OCI-LY7 (cell line): ENCODE measurements around the gene SWAP70. TPM values are rescaled to one million over a fixed set of nuclear protein-coding genes. Genes with fewer than 3 reads are reported as not detected.

ENCODE experiments used
- BruUV-seq: library from RNA; stranded (reverse); fragments of 400-500 nt; replicated peaks from 2 replicates; lab custom pipeline; 2021; lab: Mats Ljungman, UMichigan
- CTCF ChIA-PET: fragments of 300-600 bp; sonication (Branson Sonifier 250); formaldehyde crosslinking; loops from one replicate; lab custom pipeline; 2022; ENCODE audit warnings: antibody characterized with exemption; ENCODE audit not compliant: unreplicated experiment; lab: Charles Lee
- POLR2A ChIA-PET: fragments of 300-600 bp; sonication (Branson Sonifier 250); formaldehyde crosslinking; loops from one replicate; lab custom pipeline; 2022; ENCODE audit warnings: antibody characterized with exemption; lab: Charles Lee
- DNase-seq: peaks from one replicate; pipeline ENCODE4 v3.0.0-alpha.2; 2015; ENCODE audit warnings: low spot score
- H2AFZ ChIP-seq: fragments of 200-600 bp; sonication (generic), shearing (Covaris generic); 2 replicates; pipeline ENCODE4 v1.6.1; 2014; ENCODE audit warnings: mild to moderate bottlenecking, antibody characterized with exemption, low read length, moderate library complexity
- H3K27ac ChIP-seq: fragments of 200-600 bp; sonication (generic); 2 replicates; pipeline ENCODE4 v1.5.1; 2014; ENCODE audit warnings: mixed run types, low read depth, mild to moderate bottlenecking, moderate library complexity, low read length, inconsistent platforms; ENCODE audit not compliant: poor library complexity, severe bottlenecking
- H3K36me3 ChIP-seq: fragments of 200-600 bp; sonication (generic); 2 replicates; pipeline ENCODE4 v1.6.1; 2014; ENCODE audit warnings: mild to moderate bottlenecking, antibody characterized with exemption, low read length, moderate library complexity, mixed read lengths; ENCODE audit not compliant: insufficient read depth
- H3K4me1 ChIP-seq: fragments of 200-600 bp; sonication (generic); 2 replicates; pipeline ENCODE4 v1.5.1; 2014; ENCODE audit warnings: mild to moderate bottlenecking, low read length; ENCODE audit not compliant: insufficient read depth, poor library complexity, severe bottlenecking
- H3K4me2 ChIP-seq: fragments of 200-600 bp; sonication (generic); 2 replicates; pipeline ENCODE4 v1.6.1; 2014; ENCODE audit warnings: mild to moderate bottlenecking, low read length
- H3K4me3 ChIP-seq: fragments of 200-600 bp; sonication (generic); 2 replicates; pipeline ENCODE4 v1.5.1; 2014; ENCODE audit warnings: mild to moderate bottlenecking, low read depth, low read length; ENCODE audit not compliant: poor library complexity, severe bottlenecking
- H3K79me2 ChIP-seq: fragments of 200-600 bp; sonication (generic); 2 replicates; pipeline ENCODE4 v1.6.1; 2016; ENCODE audit warnings: low read depth, mild to moderate bottlenecking, low read length, moderate library complexity, mixed read lengths; ENCODE audit not compliant: insufficient read depth
- H3K9me2 ChIP-seq: fragments of 200-600 bp; sonication (generic); 2 replicates; pipeline ENCODE4 v1.6.1; 2016; ENCODE audit warnings: mild to moderate bottlenecking, low read length, mixed read lengths; ENCODE audit not compliant: insufficient read depth
- H3K9me3 ChIP-seq: fragments of 200-600 bp; sonication (generic); 2 replicates; pipeline ENCODE4 v1.6.1; 2014; ENCODE audit warnings: mild to moderate bottlenecking, mixed run types, low read length, mixed read lengths
- H4K20me1 ChIP-seq: fragments of 200-600 bp; sonication (generic); 2 replicates; pipeline ENCODE4 v1.6.1; 2014; ENCODE audit warnings: mild to moderate bottlenecking, antibody characterized with exemption, low read length, moderate library complexity, mixed read lengths; ENCODE audit not compliant: insufficient read depth
- EZH2phosphoT487 ChIP-seq: fragments of 200-600 bp; sonication (generic); IDR thresholded peaks from 2 replicates; pipeline ENCODE4 v1.6.1; 2018; ENCODE audit warnings: low read depth, borderline replicate concordance, mild to moderate bottlenecking, mixed run types, antibody characterized with exemption, low read length, moderate library complexity, mixed read lengths
- intact Hi-C: fragments of 100-400 bp; cut with micrococcal nuclease; formaldehyde crosslinking; loops from one replicate; pipeline ENCODE4 v1.10.0; 2022; ENCODE audit not compliant: unreplicated experiment
- total RNA-seq, 2 experiments: library from RNA; depleted of rRNA in 1 of 2; stranded (reverse); fragments of >200 nt in 1 of 2; shearing (Covaris generic) in 1 of 2; gene quantifications; 2 replicates each; pipeline ENCODE4 v1.2.3, GENCODE V29; 2014 to 2022
- TF ChIP-seq, protein P1 (sequence below): fragments of 200-600 bp; sonication (generic); conservative IDR thresholded peaks from 2 replicates; pipeline ENCODE4 v1.5.1; 2014; ENCODE audit warnings: mild to moderate bottlenecking, antibody characterized with exemption, low read length, moderate library complexity, mixed read lengths

The SWAP70 gene
- total RNA-seq, 2 experiments from 2014 or later, result 37.5 to 110 TPM

DNA sequence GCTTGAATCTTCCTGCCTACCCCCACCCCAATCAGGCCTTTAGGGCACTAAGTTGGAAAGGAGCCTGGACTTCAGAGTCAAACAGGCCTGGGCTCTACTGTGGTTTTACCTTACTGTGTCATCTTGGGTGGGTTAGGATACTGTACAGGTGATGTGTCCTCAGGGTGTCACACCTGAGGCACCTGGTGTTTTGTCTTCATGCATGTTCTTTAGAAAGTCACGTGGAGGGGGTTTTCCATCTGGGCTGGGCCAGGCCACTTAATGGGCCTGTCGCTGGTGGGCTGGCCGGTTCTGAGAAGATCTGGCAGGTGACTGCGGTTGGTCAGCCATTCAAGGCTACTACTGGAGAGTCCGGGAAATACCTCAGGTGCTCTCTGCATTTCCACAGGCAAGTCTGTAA, 92.6 kb downstream of the SWAP70 start:
- TF ChIP-seq, protein P1, sequence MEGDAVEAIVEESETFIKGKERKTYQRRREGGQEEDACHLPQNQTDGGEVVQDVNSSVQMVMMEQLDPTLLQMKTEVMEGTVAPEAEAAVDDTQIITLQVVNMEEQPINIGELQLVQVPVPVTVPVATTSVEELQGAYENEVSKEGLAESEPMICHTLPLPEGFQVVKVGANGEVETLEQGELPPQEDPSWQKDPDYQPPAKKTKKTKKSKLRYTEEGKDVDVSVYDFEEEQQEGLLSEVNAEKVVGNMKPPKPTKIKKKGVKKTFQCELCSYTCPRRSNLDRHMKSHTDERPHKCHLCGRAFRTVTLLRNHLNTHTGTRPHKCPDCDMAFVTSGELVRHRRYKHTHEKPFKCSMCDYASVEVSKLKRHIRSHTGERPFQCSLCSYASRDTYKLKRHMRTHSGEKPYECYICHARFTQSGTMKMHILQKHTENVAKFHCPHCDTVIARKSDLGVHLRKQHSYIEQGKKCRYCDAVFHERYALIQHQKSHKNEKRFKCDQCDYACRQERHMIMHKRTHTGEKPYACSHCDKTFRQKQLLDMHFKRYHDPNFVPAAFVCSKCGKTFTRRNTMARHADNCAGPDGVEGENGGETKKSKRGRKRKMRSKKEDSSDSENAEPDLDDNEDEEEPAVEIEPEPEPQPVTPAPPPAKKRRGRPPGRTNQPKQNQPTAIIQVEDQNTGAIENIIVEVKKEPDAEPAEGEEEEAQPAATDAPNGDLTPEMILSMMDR, result no peak
- TF ChIP-seq EZH2phosphoT487, result no peak
- H3K36me3 ChIP-seq, result peaks cover 18% of the 10 kb centered on the region
- DNase-seq, result peak; percentile 34
- no peak overlapping the region for H2AFZ ChIP-seq
- no peaks in the 10 kb centered on the region for H3K9me3 ChIP-seq
- H3K4me2 ChIP-seq, result peak overlapping the region; percentile 78
- BruUV-seq, result no TSS peak
- no peaks in the 10 kb centered on the region for H3K79me2 ChIP-seq
- H3K4me3 ChIP-seq, result no peak overlapping the region
- intact Hi-C loops, result loop anchor here (10.0 kb wide), 2 partner anchors 698 to 842 kb away; partner anchors contain the start of genes AKIP1 and AMPD3
- H3K27ac ChIP-seq, result peak overlapping the region; percentile 66
- CTCF ChIA-PET, result no interaction called here
- no peaks in the 10 kb centered on the region for H3K9me2 ChIP-seq
- H3K4me1 ChIP-seq, result peaks cover 88% of the 10 kb centered on the region
- H4K20me1 ChIP-seq, result no peaks in the 10 kb centered on the region
- POLR2A ChIA-PET, result interaction anchor here (0.7 to 2.5 kb wide), 3 partner anchors 10 to 159 kb away, joined by 4 to 9 read pairs (median 5); no protein-coding TSS in a partner anchor

DNA sequence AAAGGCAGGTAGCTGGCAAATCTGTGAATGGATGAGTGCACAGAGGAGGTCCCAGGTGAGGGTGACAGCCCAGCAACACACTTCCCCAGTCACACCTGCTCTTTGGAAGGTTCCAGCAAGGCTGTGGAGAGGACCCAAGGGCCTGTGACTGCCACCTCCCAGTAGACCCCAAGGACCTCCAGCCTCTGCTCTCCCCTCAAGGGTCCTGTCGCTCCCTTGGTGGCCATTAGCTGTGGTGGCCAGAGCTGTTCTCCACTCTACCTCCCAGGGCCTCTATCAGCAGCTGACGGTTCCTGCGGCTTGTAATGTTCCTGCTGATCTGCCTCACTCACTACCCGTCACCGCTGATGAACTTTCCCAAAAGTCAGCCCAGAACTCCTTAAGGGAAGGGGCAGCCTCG, 93.0 kb downstream of the SWAP70 start:
- Histone ChIP-seq H3K9me2 (no peaks in the 10 kb centered on the region), H3K9me3 (no peaks in the 10 kb centered on the region), H3K27ac (peak overlapping the region; percentile 66), H4K20me1 (no peaks in the 10 kb centered on the region), H3K79me2 (no peaks in the 10 kb centered on the region), H3K4me1 (peaks cover 88% of the 10 kb centered on the region), H2AFZ (no peak overlapping the region), H3K4me3 (no peak overlapping the region), H3K36me3 (peaks cover 13% of the 10 kb centered on the region), H3K4me2 (peak overlapping the region; percentile 78)
- no TSS peak for BruUV-seq
- POLR2A ChIA-PET, result interaction anchor here (0.7 to 2.5 kb wide), 2 partner anchors 9 to 160 kb away, joined by 4 to 9 read pairs; no protein-coding TSS in a partner anchor
- CTCF ChIA-PET, result no interaction called here
- no peak for DNase-seq
- intact Hi-C loops, result loop anchor here (10.0 kb wide), 2 partner anchors 698 to 842 kb away; partner anchors contain the start of genes AKIP1 and AMPD3
- no peak for TF ChIP-seq EZH2phosphoT487
- TF ChIP-seq, protein P1, result no peak
